HG02610 (cell line): ENCODE measurements around the gene IGFLR1.
A peak's percentile ranks its signal among the peaks of the same experiment; 100 is the strongest.
"Not testable (repeated sequence)": the region's sequence is repeated elsewhere in the genome, so short reads cannot be mapped to it uniquely, and the experiment has no call there.

Experiments used
- ATAC-seq: cut with Tn5 transposase; IDR thresholded peaks from one replicate; pipeline ENCODE4 v1.9.1; 2021; ENCODE audit warnings: mild to moderate bottlenecking, moderate library complexity; ENCODE audit not compliant: unreplicated experiment

IGFLR1 gene

DNA sequence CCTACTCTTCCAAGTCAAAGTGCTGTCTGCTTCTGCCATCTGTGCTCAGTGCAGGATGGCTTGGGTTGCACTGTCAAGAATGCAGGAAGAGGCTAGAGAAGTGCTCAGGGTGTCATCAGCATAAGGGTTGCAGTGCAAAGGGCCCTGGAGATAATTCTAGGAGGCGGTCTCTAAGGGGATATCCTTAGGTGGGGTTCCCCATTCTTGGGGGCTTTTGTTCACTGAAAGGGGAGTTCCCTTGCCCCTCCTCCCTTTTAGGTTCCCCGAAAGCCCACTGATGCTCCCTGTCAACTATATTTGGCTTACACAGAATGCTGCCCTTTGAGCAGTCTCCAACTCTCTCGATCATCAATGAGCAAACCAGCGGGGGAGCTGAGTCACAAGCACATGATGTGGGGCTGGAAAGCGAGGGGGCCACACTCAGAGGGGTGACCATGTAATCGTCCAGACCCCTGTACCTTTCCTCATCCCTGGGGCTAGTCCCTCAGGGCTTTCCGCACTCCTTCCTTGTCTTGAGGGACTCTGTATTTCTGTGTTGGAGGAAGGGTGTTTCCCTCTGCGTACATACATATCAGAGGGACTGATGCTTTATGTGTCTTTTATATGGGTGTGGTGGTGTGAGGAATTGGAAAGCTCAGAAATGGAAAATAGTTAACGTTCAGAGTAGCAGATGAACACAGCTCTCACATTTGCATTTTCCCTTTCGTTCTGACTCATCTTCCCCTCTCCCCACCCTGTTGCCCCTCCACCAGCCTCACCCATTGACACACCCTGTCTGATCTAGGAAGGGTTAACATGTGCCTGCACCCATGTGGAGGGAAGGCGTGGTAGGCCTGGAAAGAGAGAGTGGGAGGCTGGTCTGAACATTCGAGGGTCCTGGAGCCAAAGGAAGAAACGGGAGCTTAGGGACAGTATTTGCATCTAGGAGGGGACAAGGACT is 31.2 kb downstream of the IGFLR1 start:
- peak; percentile 27 for ATAC-seq

DNA sequence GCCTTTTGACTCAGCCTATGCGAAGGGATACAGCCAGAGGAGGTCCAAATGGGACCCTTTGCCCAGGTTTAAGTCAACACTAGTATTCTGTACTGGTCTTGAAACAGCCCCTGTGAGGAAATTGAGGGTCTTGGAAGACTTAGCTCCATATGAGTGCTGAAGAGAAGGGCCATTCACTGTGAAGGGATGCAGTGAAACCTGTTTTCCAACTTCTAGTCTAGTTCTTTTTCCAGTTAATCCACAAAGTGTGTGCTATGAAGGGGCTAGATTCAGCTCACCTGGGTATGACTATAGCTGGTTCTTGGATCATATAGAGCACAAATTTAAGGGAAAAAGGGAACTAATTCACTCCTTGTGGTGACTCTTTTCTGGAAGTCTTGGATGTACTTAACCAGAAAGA is 33.9 kb downstream of the IGFLR1 start:
- no peak for ATAC-seq

DNA sequence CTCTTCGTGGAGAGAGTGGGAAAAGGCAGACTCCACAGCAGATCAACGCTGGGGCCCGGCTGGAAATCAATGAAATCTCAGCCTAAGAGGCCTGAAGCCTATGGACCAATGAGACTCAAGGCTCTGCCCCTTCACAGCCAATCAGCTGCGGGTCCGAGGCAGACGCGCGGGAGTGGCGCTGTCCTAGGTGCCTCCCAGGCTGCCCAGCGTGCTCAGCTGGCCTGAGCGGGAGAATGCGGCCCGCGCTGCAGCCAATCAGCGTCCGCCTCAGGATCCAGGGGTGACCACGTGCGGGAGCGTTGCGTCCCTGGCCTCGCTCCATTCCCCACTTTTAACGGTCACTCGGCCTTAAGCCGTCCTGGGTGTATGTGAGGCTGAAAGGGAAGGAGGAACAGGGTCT is 38.0 kb downstream of the IGFLR1 start, which contains the start of gene ZBTB32:
Gene ZBTB32 (plus strand): TSS at position 341 of the 400 bp plus-strand sequence. CDS start 10,069 bp downstream, outside the sequence.
- no peak for ATAC-seq

DNA sequence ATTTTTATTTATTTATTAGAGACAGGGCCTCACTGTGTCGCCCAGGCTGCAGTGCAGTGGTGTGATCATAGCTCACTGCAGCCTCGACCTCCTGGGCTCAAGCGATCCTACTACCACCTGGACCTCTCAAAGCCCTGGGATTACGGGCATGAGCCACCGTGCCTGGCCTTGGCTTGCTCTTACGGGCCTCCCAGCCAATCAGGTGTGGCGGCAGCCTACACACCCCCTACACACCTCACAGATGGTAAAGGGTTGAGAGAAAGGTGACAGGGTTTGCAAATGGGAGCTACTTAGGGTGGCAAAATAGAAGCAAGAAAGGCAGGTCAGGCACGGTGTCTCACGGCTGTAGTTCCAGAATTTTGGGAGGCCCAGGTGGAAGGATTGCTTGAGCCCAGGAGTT is 38.9 kb downstream of the IGFLR1 start:
- no peak for ATAC-seq

DNA sequence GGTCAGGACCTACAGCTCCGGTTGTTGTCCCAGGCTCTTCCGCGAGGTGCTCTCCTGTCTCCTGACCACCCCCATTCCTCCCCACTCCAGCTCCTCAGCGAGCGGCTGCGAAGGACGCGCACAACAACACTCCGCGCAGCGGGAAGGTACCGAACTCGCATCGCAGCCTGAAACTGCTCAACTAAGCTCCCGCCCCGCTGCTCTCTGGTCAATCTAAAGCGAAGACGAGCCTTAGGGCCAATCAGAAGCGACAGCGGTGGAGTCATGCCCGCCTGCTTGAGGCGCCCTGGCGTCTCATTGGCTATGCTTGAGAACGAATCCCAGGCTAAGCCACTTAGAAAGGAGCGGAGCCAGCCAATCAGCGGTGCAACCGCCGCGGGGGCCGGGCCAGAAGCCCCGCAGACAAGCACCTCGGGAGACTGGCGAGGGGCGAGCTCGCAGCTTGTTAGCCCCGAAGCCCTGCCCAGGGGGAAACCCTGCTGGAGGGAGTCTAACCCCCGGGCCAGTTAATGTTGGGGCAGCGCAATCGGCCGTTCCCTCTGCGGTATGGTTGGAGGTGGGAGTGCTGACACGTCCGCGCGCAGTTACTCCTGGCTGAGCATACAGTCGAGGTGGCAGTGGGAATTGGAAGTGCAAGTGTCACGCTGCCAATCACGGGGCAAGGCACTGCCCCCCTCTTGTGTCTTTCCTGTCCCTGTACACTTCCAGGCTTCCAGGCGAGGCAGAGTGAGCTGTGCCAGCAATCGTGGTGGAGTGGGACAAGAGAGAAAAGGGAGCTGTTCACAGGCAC is 39.8 kb downstream of the IGFLR1 start:
- peak; percentile 92 for ATAC-seq

DNA sequence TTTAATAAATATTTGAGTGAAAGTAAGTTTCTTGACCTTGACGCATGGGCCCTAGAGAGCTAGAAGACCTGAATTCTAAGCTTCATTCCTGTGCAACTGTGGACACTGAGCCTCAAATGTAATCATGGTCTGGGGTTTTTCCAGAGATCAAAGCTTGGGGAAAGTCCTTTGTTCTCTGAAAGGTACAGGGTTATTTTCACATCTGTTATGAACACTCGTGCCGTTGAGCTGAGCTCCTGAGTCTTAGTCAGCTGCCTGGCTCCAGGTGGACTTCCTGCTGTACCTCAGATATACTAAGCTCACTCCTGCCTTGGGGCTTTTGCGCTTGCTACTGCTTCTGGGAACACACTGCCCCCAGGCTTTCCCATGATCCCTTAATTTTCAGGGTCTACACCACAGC is 45.4 kb downstream of the IGFLR1 start:
- peak; percentile 46 for ATAC-seq

DNA sequence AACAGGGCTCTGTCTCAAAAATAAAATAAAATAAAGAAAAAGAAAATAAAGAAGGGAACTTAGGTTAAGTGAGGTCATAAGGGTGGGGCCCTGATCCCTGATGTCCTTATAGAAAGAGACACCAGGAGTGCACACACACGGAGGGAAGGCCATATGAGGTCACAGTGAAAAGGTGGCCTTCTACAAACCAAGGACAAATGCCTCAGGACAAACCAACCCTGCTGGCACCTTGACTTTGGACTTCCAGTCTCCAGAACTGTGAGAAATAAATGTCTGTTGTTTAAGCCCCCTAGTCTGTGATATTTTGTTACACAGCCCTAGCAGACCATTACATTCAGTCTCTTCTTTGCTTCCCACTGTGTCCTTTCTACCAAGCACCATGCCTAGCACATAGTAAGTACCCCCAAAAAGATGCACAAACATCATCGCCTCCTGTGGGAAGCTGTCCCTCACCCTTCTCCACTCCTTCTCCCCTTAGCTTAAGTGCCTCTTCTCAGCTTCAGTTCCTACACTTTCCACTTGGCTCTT is 46.3 kb downstream of the IGFLR1 start:
- ATAC-seq = no peak

DNA sequence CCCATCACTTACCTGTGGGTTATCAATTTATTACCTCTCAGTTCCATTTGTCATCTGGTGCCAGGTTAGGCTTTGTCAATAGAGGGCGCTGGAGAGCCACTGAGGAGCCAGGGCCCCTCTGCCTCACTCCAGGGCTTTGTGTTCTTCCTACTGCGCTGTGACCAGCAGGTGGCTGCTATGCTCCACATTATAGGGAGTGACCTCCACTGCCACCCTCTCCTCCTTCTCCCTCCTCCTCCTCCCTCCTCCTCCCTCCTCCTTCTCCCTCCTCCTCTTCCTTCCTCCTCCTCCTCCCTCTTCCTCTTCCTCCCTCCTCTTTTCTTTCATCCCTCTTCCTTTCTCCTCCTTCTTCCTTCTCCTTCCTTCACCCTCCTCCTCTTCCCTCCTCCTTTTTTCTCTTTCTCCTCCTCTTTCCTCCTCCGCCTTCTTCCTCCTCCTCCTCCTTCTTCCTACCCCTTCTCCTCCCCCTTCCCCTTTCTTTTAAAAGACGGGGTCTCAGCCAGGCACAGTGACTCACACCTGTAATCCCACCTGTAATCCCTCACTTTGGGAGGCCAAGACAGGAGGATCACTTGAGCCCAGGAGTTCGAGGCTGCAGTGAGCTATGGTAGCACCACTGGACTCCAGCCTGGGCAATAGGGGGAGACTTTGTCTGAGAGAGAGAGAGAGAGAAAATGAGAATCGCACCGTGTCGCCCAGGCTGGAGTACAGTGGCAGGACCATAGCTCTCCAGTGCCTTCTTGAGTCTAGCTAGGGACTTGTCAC is 48.2 kb downstream of the IGFLR1 start:
- peak; percentile 56 for ATAC-seq

DNA sequence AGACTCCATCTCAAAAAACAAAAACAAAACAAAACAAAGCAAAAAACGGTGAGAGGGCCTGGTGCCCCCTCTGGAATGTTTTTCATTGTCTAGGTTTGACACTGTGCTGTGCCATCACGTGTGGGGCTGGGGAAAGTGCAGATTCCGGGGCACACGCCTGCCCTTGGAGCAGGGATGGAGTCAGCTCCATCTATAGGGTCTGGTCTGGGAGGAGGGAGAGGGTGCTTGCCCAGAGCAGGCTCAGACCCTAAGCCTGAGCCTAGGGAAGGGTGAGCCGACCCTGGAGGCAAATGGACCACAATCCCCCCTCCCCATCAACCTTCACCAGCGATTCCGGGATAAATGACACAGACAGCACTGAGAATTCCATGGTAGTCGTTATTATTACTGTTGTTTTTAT is 48.8 kb downstream of the IGFLR1 start:
- ATAC-seq = no peak

DNA sequence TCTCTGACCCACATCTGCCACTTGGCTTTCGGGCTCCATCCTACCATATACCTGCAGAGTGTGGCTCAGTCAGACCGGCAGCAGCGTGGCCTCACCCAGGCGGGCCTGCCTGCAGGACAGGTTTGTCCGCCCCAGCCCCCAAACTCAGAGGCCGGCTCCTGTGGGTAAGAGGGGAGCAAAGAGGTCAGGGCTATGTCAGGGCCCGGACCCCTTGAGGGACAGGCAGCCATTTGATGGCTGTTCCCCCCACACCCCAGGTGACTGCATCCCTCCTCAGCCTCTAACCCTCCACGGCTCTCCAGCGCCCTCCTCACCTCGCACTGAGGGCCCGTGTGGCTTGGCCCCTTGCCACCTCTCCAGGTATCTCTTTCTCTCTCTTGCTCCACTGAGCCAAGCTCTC is 50.2 kb downstream of the IGFLR1 start:
- ATAC-seq = no peak

DNA sequence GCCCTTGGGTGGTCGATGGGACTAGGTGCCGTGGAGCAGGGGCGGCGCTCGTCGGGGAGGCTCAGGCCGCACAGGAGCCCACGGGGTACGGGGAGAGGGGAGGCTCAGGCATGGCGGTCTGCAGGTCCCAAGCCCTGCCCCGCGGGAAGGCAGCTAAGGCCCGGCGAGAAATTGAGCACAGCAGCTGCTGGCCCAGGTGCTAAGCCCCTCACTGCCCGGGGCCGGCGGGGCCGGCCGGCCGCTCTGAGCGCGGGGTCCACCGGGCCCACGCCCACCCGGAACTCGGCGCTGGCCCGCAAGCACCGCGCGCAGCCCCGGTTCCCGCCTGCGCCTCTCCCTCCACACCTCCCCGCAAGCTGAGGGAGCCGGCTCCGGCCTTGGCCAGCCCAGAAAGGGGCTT is 51.1 kb downstream of the IGFLR1 start:
- ATAC-seq = not testable (repeated sequence)

DNA sequence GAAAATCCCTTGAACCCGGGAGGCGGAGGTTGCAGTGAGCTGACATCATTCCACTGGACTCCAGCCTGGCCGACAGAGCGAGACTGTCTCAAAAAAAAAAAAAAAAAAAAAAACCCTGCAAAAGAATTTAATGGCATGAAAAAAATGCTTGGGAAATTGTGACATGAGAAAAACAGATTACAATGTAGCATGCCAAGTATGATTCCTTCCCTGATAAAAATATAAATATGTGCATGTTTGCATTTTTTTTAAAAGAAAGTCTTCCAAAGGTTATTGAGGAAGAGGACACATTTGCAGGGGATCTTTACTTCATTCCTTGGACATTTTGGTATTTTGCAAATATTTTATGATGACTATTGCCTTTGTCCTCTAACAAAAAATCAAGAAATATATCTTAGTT is 52.4 kb downstream of the IGFLR1 start:
- ATAC-seq = no peak
